Activated effector memory CD4-positive, alpha-beta T cell treated with Interleukin-2 at 50 U/mL for 16 hours (primary cell): ENCODE data around the gene FFAR2.

ENCODE experiments used
- DNase-seq: peaks from one replicate; pipeline ENCODE4 v3.0.0-alpha.2; 2020

FFAR2 gene

DNA sequence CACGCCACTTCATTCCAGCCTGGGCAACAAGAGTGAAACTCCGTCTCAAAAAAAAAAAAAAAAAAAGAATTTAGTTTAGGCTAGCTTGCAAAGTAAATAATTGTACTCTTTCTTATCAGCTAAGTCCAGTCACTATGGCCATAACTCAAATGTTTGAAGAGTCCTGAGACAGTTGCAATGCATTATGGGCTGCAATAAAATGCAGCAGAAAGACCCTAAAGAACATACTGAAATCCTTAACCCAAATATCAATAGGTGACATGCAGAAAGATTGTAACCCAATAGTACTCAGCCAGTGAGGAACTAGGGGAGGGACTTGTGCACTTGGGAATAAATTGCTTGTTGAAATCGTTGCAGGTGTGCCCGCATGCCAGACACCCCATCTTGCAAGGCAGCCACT is 20.9 kb upstream of the FFAR2 start:
- DNase-seq: no peak

DNA sequence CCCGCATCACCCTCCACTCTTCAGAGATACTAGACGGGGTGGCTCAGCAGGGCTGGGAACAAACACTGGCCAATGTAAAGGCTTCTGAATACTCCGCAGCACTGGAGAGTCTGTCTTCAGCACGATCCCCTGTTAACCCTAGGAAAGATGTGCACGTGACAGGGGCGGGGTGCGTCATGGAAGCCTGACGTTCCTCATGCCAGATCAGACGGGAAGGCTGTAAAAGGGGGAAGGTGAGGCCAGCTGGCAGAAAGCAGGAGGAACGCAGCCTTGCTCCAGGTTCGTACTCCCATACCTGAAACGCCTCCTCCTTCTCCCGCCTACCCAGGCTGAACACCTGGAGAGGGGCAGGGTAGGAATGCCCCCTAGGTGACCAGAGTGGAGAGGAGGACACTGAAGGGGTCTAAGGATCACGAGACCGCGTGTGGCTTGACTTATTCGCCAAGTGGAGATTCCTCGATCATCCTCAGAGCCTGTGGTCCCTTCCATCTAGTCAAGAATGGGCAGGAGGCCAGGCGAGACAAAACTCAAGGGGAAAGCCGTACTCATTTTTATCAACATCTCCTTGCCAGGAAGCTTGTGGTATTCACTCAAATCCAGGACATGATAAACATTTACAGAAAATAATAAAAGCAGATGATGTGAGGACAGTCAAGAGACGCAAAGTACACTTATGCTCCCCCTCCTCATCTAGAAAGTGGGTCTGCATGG is 18.2 kb upstream of the FFAR2 start:
- no peak for DNase-seq

DNA sequence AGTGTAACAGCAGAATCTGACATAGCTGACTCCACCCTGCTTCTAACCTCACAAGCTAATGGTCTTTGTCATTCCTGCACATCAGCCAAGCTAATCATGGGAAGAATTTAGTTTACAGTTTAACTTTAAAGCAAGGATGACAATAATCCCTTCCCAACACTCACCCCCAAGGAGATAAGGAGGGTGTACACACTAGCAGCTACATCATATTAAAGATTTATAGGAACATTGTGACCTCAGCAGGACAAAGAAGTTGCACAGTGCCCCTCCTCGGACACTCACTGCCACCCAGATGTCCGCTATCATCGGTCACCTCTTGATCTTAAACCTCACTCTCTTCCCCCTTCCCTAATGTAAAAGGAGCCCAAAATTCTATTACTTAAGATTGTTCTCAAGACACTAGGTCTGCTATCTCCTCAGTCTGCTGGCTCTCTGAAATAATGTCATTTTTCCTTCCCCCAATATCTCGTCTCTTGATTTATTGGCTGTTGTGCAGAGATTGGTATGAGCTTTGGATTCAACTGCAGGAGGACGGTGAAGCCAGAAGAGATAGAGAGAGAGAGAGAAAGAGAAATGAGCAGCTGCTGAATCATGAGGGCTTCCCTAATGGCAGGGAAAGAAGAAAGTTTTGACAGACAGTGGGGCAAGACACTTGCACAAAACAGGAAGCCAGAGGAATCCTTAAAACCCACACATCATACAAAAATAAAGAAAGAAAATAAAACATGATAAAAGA is 17.5 kb upstream of the FFAR2 start:
- no peak for DNase-seq

- DNase-seq: no peak
Observed at GRCh38 chr19:35431145-35431807, 16.8 kb upstream of the FFAR2 start.

DNA sequence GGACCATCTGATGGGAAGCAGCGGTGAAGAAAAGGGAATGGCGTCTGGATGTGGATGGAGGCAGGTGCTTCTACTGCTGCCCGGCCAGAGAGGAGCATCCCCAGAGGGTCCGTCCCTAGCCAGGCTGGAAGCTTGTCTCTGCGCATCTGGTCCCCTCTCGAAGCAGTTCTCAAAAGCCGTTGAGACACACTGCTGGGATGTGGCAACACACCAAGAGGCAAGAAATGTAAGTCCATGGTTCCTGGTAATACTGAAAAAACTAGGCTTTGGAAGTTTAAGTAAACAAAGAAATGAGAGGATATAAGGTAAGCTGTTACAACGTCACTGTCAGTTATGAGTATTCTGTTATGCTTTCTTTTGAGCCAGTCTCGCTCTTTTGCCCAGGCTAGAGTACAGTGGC is 15.1 kb upstream of the FFAR2 start:
- DNase-seq: no peak

DNA sequence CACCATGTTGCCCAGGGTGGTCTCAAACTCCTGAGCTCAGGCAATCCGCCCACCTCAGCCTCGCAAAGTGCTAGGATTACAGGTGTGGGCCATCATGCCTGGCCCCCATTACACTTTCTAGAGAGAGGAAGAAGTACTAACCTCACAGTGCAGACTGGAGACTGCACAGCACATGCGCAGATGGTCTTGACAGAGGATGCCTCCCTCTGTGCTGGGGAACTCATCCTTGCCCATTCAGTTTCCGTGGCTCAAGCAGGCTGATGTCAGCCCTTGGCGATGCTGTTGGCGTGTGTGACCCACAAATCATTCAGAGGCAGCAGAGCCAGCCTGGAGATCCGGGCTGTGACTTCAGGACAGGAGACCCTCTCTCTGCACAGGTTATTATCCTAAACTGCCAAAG is 14.6 kb upstream of the FFAR2 start:
- no peak for DNase-seq

DNA sequence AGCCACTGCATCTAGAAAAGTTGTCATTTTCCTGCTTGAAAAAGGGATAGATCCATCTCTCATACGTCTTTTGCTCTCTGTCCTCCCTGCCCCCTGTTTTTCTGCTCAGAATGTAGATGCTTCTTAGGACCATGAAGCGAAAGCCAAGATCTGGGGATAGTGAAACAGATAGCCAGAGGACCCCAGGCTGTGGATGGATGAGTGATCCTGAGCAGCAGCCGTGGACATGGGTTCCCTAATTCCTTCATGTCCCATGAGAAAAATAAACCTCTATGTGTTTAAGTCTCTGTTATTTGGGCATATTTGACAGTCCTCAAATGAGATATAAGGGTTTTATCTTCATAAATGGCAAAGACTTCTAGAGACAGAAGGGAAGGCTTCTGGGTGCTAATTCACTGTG is 12.2 kb upstream of the FFAR2 start:
- DNase-seq: no peak

DNA sequence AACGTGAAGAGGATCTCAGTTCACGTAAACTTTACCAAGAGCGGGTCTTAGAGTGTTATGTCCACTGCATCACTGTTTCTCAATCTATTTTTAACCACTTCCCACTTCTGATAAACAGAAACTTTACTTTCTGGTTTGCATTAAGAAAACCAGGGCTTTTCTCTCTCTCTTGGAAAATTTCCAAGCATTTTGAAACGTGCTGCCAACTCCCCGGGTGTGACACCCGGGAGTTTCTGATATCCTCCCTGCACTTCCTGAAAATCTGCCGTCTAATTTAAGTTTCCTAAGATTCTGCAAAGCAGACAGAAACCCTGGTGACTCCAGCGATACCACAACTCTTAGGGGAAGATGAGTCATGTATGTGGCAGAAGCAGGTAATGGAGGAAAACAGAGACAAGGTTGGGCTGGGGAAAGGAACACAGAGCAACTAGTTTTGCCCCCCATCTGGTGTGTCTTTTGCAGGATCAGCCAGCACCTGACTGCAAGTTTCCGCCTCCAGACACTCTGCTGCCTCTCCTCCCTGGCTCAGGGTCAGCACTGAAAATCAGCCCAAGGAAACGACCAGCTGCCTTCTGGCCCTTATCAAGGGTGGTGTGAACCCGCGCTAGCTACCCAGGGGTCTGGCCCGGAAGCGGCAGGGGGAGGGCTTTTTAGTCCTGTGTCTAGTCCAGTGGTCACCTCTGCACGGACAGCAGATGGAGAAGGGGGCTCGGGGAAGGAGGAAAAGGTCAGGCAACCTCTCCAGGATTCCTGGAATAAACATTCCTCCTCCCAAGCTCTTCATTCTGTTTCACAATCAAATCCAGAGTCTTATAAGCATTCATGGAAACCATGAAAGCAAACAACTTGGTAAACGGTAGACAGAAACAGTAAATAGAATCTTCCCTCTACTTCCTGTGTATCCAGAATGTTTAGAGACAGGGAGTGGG is 11.3 kb upstream of the FFAR2 start:
- DNase-seq: no peak

DNA sequence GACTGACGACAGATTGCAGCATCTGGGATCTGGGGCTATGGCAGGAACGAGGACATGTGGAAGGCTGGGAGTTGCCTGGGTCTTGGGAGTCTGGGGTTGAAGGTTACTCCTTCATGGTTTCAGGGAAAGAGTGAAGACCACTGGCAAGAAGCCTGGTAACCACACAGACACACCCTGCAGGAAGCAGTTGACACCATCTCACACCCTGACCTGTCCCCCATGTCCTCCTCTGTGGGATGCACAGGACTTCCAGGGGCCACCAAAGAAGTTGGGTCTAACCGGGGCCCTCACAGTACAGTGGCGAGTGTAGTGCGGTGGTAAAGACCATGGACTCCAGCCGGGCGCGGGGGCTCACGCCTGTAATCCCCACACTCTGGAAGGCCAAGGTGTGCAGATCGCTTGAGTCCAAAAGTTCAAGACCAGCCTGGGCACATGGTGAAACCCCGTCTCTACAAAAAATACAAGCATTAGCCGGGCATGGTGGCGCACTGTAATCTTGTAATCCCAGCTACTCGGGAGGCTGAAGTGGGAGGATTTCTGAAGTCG is 10.6 kb upstream of the FFAR2 start:
- DNase-seq: no peak

DNA sequence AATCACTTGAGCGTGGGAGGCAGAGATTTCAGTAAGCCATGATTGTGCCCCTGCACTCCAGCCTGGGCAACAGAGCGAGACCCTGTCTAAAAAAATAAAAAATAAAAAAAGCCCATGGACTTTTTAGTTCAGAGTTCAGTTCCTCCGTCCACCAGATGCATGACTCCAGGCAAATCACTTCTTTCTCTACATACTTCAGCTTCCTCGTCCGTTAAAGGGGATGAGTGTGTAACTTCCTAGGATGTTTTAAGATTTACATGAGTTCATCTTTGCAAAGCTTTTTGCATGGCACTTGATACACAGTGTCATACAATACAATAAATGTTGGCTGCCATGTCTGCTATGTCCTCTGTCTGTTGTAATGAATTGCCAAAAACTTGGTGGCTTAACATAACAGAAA is 10.0 kb upstream of the FFAR2 start:
- no peak for DNase-seq

GRCh38 chr19:35438527-35438926 is 9.5 kb upstream of the FFAR2 start:
- no peak for DNase-seq

- DNase-seq: no peak
Observed at GRCh38 chr19:35439921-35440320, 8.1 kb upstream of the FFAR2 start.

DNA sequence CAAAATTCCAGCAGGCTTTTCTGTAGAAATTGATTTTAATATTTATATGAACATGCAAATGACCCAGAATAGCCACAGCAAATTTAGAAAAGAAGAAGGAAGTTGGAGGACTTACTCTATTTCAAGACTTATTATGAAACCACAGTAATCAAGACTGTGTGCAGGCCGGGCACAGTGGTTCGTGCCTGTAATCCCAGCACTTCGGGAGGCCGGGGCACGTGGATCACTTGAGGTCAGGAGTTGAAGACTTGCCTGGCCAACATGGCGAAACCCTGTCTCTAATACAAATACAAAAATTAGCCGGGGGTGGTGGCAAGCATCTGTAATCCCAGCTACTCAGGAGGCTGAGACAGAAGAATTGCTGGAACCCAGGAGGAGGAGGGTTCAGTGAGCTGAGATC is 6.0 kb upstream of the FFAR2 start:
- no peak for DNase-seq

DNA sequence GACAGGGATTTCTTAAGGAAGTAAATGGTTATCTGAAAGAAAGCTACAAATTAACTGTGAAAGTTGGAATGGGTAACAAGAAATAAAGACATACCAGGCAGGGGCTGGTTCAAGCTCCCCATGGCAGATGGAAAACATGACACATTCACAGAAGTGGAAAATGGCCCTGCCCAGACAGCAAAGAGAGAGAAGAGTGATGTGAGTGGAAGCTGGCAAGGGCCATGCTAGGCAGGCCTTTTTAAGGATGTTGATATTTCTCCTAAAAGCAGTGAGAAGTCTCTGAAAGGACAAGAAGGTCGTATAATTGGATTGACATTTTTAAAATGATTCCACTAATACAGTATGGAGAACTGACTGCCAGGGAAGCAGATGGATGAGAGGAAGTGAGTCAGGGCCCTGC is 3.3 kb upstream of the FFAR2 start:
- no peak for DNase-seq

DNA sequence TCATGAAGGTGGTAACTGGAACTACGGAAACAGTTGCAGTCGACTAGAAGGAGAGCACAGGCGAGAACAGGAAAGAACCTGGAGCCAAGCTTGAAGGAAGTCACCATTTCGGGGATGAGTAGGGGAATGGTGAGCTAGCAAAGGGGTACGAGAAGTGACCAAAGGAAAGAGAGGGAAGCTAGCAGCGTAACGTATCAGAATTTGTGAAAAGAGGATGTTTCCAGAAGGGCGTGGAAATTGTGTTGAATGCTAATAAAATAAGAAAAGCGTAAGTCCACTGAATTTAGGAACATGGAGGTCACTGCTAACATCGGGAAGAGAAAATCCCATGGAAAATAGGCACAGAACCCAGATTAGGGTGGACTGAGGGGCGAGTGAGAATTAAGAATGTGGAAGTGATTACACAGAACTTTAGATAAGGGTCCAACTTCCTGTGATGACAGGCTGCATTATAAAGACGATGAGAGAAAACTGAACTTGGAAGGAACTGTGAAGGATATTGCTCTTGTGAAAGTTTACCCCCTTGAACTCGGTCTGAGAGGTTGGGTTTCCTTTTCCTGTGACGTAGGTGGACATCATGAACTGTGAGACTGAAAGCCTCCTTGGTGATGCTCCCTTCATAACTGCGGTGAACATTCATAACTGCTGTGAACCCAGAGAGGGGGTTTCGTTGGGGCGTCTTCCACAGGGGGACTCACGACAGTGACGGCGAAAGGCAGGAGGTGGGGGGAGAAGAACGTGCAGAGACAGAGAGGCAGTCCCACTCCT is 2.0 kb upstream of the FFAR2 start:
- DNase-seq: no peak

DNA sequence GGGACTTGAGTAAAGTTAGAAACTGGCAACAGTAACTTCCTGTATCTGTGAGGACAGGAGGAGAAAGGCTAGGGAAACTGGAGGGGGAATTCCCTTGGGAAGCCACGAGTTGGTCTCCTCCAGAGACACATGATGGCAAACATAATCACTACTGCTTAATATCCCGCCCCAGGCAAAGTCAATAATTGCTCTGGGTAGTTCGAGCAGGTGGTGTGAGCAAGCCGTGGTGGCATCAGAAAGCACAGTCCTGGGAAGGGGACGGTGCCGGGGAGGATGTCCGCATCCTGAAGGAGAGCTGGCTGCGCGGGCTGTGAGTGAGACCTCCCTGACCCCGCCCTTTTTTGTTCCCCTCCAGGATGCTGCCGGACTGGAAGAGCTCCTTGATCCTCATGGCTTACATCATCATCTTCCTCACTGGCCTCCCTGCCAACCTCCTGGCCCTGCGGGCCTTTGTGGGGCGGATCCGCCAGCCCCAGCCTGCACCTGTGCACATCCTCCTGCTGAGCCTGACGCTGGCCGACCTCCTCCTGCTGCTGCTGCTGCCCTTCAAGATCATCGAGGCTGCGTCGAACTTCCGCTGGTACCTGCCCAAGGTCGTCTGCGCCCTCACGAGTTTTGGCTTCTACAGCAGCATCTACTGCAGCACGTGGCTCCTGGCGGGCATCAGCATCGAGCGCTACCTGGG is 1.4 kb downstream of the FFAR2 start:
- DNase-seq: no peak

- DNase-seq: no peak
Observed at GRCh38 chr19:35451338-35452096, 3.5 kb downstream of the FFAR2 start.

- no peak for DNase-seq
Observed at GRCh38 chr19:35454663-35455062, 6.6 kb downstream of the FFAR2 start.

DNA sequence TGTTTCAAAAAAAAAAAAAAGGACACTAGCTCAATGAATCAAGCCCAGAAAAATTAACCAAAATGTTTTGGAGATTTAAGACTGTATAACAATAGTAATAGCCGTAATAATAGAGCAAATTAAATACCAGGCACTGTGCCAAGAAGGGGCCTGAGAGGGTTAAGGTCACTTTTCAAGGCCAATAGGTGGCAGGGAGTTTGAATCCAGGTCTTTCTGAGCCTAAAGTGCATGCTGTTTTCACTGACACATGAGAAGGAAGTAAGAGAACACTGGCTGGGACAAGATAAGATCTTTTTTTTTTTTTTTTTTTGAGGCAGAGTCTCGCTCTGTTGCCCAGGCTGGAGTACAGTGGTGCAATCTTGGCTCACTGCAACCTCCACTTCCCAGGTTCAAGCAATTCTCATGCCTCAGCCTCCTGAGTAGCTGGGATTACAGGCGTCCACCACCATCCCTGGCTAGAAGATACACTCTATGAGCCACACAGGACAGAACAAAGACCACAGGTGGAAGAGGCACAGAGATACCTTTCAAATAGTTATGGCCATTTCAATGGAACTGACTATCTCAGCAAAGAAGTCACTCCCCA is 7.7 kb downstream of the FFAR2 start:
- DNase-seq: no peak

DNA sequence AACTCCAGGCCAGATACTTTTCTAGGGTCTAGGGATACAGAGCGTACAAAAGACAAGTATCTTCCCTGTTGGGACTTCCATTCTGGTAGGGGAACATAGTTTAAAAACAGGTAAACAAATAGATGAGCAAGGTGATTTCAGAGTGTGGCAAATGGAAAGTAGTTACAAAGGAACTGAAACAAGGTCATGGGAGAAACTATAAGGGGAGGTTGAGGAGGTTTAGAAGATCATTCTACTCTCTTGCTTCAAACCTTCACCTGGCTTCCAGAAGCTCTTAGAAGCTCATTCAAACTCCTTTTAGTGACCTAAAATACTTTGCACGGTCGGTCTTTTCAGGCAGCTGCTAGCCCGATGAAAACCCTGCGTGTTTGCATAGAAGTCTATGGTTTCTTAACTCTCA is 9.1 kb downstream of the FFAR2 start:
- no peak for DNase-seq
